Liver (tissue), 9 donors: ENCODE data around the gene IGDCC3. TPM values are rescaled to one million over a fixed set of nuclear protein-coding genes. Genes with fewer than 3 reads are reported as not detected.

Experiments used
- DNase-seq: peaks from one replicate; pipeline ENCODE4 v3.0.0-alpha.2; 2017; ENCODE audit warnings: low spot score
- H3K27ac ChIP-seq, 2 donors: one replicate each; pipeline ENCODE4 v1.7.0; 2013; ENCODE audit warnings: inconsistent platforms in 2 of 2, low read length in 2 of 2, control low read depth in 1 of 2, low read depth in 1 of 2, mild to moderate bottlenecking in 1 of 2
- H3K27me3 ChIP-seq, 4 donors: one replicate each; pipeline versions ENCODE4 v1.6.1 to v1.7.0; 2013; ENCODE audit warnings: low read length in 3 of 4, inconsistent platforms in 1 of 4, mild to moderate bottlenecking in 1 of 4, moderate library complexity in 1 of 4; ENCODE audit not compliant: control insufficient read depth in 4 of 4, insufficient read depth in 4 of 4
- H3K36me3 ChIP-seq, 4 donors: one replicate each; pipeline versions ENCODE4 v1.6.1 to v1.7.0; 2013; ENCODE audit warnings: low read length in 3 of 4, mild to moderate bottlenecking in 3 of 4, low read depth in 1 of 4, moderate library complexity in 1 of 4; ENCODE audit not compliant: control insufficient read depth in 4 of 4, insufficient read depth in 3 of 4
- H3K4me1 ChIP-seq, 4 donors: one replicate each; pipeline versions ENCODE4 v1.6.1 to v1.7.0; 2013; ENCODE audit warnings: low read length in 3 of 4, mild to moderate bottlenecking in 3 of 4, moderate library complexity in 1 of 4; ENCODE audit not compliant: control insufficient read depth in 4 of 4, insufficient read depth in 4 of 4
- H3K4me3 ChIP-seq, 3 donors: one replicate each; pipeline versions ENCODE4 v1.6.1 to v1.7.0; 2013; ENCODE audit warnings: low read length in 3 of 3, control low read depth in 1 of 3, low read depth in 1 of 3, mild to moderate bottlenecking in 1 of 3
- H3K9ac ChIP-seq, 2 donors: one replicate each; pipeline ENCODE4 v1.7.0; 2013; ENCODE audit warnings: low read length in 2 of 2, mild to moderate bottlenecking in 2 of 2, moderate library complexity in 2 of 2, control low read depth in 1 of 2, low read depth in 1 of 2
- H3K9me3 ChIP-seq, 4 donors: one replicate each; pipeline versions ENCODE4 v1.6.1 to v1.7.0; 2013; ENCODE audit warnings: low read length in 3 of 4; ENCODE audit not compliant: control insufficient read depth in 4 of 4
- CTCF ChIP-seq: fragments of 150-350 bp; IDR thresholded peaks from 2 replicates; pipeline ENCODE4 v1.5.1; 2017; ENCODE audit warnings: improper control_type of control experiment, low read depth, low read length; ENCODE audit not compliant: missing input control
- EGR1 ChIP-seq, 2 donors: IDR thresholded peaks; 2 replicates each; pipeline ENCODE4 v1.6.1; 2016 to 2018; ENCODE audit warnings: antibody characterized with exemption in 2 of 2, low read depth in 2 of 2
- FOXA1 ChIP-seq: IDR thresholded peaks from 2 replicates; pipeline ENCODE4 v1.6.1; 2016; ENCODE audit warnings: antibody characterized with exemption
- GABPA ChIP-seq, 2 donors: IDR thresholded peaks in 1 of 2; conservative IDR thresholded peaks in 1 of 2; 2 replicates each; pipeline ENCODE4 v1.6.1; 2016; ENCODE audit warnings: antibody characterized with exemption in 2 of 2, mild to moderate bottlenecking in 1 of 2, moderate library complexity in 1 of 2
- HNF4A ChIP-seq, 2 donors: conservative IDR thresholded peaks; 2 replicates each; pipeline ENCODE4 v1.6.1; 2016; ENCODE audit warnings: antibody characterized with exemption in 2 of 2, mild to moderate bottlenecking in 2 of 2
- HNF4G ChIP-seq: IDR thresholded peaks from 2 replicates; pipeline ENCODE4 v1.6.1; 2016; ENCODE audit warnings: antibody characterized with exemption
- JUND ChIP-seq, 2 donors: IDR thresholded peaks; 2 replicates each; pipeline ENCODE4 v1.6.1; 2016; ENCODE audit warnings: antibody characterized with exemption in 2 of 2
- MAX ChIP-seq: IDR thresholded peaks from 2 replicates; pipeline ENCODE4 v1.6.1; 2016; ENCODE audit warnings: antibody characterized with exemption
- NR2F2 ChIP-seq: IDR thresholded peaks from 2 replicates; pipeline ENCODE4 v1.6.1; 2016; ENCODE audit warnings: antibody characterized with exemption
- RAD21 ChIP-seq, 2 donors: IDR thresholded peaks; 2 replicates each; pipeline ENCODE4 v1.6.1; 2016; ENCODE audit warnings: antibody characterized with exemption in 2 of 2, mild to moderate bottlenecking in 2 of 2
- REST ChIP-seq: IDR thresholded peaks from 2 replicates; pipeline ENCODE4 v1.6.1; 2016; ENCODE audit warnings: antibody characterized with exemption, mild to moderate bottlenecking
- RXRA ChIP-seq, 2 donors: IDR thresholded peaks; 2 replicates each; pipeline ENCODE4 v1.6.1; 2017 to 2018; ENCODE audit warnings: antibody characterized with exemption in 2 of 2, mild to moderate bottlenecking in 1 of 2
- SP1 ChIP-seq: IDR thresholded peaks from 2 replicates; pipeline ENCODE4 v1.6.1; 2018; ENCODE audit warnings: antibody characterized with exemption, mild to moderate bottlenecking
- TAF1 ChIP-seq: conservative IDR thresholded peaks from 2 replicates; pipeline ENCODE4 v1.6.1; 2016; ENCODE audit warnings: antibody characterized with exemption, mild to moderate bottlenecking
- YY1 ChIP-seq: IDR thresholded peaks from 2 replicates; pipeline ENCODE4 v1.6.1; 2016; ENCODE audit warnings: antibody characterized with exemption, mild to moderate bottlenecking
- WGBS: extraction: QIAGEN DNeasy Blood & Tissue Kit; methylation state at CpG from one replicate; pipeline ENCODE4 v1.1.7; 2013; 5-methylcytosine and 5-hydroxymethylcytosine counted together
- polyA plus RNA-seq, 2 donors: library from polyadenylated mRNA; stranded (reverse) in 1 of 2; unstranded in 1 of 2; fragments of 200-250 nt in 1 of 2; fragments of >200 nt in 1 of 2; fragmentation: Nextera tagmentation in 1 of 2; extraction: Ambion mirVana in 1 of 2; gene quantifications; one replicate each; pipeline versions ENCODE4 v1.2.1 to v1.2.3, GENCODE V29; 2013 to 2015
- total RNA-seq, 2 donors: library from RNA; depleted of rRNA; stranded (reverse); fragments of >200 nt; gene quantifications; one replicate each; pipeline ENCODE4 v1.2.3, GENCODE V29; 2014
- TF ChIP-seq, protein P1 (sequence below): IDR thresholded peaks from 2 replicates; pipeline ENCODE4 v1.6.1; 2016; ENCODE audit warnings: antibody characterized with exemption
- TF ChIP-seq, protein P2 (sequence below): IDR thresholded peaks from 2 replicates; pipeline ENCODE4 v1.6.1; 2016; ENCODE audit warnings: antibody characterized with exemption
- donor health status: healthy.
- donor health status: healthy.
- donor health status: healthy.
- donor health status: healthy.
- donor health status: healthy.

IGDCC3 gene
- total and polyA plus RNA-seq, 4 donors: 1.5 TPM; not detected in 3

DNA sequence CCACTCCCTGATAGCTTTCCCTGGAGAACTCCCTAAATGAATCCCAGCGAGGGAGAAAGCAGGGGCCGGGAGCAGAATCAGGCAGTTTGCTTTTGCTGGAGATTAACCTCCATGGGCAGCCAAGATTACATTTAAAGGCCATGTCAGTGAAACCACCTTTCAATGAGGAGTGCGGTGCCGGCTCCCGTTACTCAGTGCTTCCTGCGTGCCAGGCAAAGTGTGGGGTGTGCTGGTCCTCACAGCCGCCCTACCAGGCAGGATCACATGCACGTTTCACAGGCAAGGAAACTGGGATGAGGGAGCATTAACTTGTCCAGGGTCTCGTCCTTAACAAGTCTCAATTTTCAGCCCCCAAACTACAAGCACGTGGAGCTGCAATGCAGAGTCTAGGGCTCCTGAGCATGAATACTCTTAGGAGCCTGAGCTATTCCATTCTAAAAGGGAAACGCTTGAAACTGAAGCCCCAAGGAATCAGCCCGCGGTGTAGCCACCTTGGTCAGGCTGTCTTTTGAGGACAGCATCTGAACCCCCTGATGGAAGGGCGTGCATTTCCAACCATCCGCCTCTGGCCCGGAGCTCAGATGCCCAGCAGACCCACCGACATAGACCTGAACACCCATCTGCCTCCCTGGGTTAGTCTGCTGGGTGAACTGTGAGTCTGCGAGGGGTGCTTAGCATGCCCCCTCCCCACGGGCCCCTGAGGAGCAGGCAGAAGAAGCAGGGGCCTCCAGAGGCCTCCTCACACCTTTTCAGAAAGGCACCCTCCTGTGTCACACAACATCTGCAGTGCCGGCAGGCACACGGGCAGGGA is 5.6 kb downstream of the IGDCC3 start:
- no peak overlapping the region for H3K27ac ChIP-seq
- no peak overlapping the region for H3K4me3 ChIP-seq
- H3K9ac ChIP-seq: no peak overlapping the region
- TF ChIP-seq REST (no peak), RAD21 (IDR thresholded peaks at IDR 0.05) (no peak), SP1 (no peak), HNF4A (conservative IDR thresholded peaks at IDR 0.05) (no peak), HNF4G (no peak), YY1 (no peak), MAX (no peak), NR2F2 (no peak), RXRA (IDR thresholded peaks at IDR 0.05) (no peak), JUND (IDR thresholded peaks at IDR 0.05) (no peak), TAF1 (no peak), FOXA1 (no peak), CTCF (no peak), EGR1 (IDR thresholded peaks at IDR 0.05; ENCODE audit: low read depth in 2 of 2) (no peak), GABPA (IDR thresholded peaks at IDR 0.05 in 1 of 2, conservative IDR thresholded peaks at IDR 0.05 in 1 of 2) (no peak)
- TF ChIP-seq, protein P1, sequence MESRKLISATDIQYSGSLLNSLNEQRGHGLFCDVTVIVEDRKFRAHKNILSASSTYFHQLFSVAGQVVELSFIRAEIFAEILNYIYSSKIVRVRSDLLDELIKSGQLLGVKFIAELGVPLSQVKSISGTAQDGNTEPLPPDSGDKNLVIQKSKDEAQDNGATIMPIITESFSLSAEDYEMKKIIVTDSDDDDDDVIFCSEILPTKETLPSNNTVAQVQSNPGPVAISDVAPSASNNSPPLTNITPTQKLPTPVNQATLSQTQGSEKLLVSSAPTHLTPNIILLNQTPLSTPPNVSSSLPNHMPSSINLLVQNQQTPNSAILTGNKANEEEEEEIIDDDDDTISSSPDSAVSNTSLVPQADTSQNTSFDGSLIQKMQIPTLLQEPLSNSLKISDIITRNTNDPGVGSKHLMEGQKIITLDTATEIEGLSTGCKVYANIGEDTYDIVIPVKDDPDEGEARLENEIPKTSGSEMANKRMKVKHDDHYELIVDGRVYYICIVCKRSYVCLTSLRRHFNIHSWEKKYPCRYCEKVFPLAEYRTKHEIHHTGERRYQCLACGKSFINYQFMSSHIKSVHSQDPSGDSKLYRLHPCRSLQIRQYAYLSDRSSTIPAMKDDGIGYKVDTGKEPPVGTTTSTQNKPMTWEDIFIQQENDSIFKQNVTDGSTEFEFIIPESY: no peak
- TF ChIP-seq, protein P2, sequence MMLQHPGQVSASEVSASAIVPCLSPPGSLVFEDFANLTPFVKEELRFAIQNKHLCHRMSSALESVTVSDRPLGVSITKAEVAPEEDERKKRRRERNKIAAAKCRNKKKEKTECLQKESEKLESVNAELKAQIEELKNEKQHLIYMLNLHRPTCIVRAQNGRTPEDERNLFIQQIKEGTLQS: no peak
- peaks cover under 1 to 7% (median 6%) of the 10 kb centered on the region in 4 donors for H3K4me1 ChIP-seq
- 90% methylated on average over 21 of the region's 21 CpGs for whole genome bisulfite sequencing
- no peaks in the 10 kb centered on the region for H3K9me3 ChIP-seq
- no peak for DNase-seq
- peaks cover 0 to 6% (median under 1%) of the 10 kb centered on the region in 4 donors for H3K27me3 ChIP-seq
- H3K36me3 ChIP-seq: no peaks in the 10 kb centered on the region
